Stimulated activated CD8-positive, alpha-beta memory T cell treated with anti-CD3 and anti-CD28 coated beads, Interleukin-4, amount 100 ng/mL, for 24 hours (primary cell): ENCODE results near the gene RAB33B.
"Not testable (repeated sequence)": the region's sequence is repeated elsewhere in the genome, so short reads cannot be mapped to it uniquely, and the experiment has no call there.

ENCODE experiments used
- DNase-seq: peaks from one replicate; pipeline ENCODE4 v3.0.0-alpha.2; 2020; ENCODE audit warnings: low read depth

Gene RAB33B

GRCh38 chr4:139464512-139464911 is 10.6 kb downstream of the RAB33B start:
- not testable (repeated sequence) for DNase-seq

DNA sequence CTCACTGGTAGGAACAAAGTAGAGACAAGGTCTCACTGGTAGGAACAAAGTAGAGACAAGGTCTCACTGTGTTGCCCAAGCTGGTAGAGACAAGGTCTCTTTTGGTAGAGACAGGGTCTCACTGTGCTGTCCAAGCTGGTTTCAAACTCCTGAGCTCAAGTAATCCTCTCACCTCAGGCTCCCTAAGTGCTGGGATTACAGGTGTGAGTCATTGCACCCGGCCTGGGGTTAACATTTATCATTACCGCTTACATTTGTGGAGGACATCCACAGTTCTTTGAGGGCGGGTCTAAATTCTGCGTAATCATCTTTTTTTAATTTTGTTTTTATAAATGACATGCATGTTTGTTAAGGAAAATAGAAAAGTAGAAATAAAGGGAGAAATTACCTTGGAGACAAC is 12.0 kb downstream of the RAB33B start:
- no peak for DNase-seq

GRCh38 chr4:139468756-139469155 is 14.8 kb downstream of the RAB33B start:
- DNase-seq = not testable (repeated sequence)

DNA sequence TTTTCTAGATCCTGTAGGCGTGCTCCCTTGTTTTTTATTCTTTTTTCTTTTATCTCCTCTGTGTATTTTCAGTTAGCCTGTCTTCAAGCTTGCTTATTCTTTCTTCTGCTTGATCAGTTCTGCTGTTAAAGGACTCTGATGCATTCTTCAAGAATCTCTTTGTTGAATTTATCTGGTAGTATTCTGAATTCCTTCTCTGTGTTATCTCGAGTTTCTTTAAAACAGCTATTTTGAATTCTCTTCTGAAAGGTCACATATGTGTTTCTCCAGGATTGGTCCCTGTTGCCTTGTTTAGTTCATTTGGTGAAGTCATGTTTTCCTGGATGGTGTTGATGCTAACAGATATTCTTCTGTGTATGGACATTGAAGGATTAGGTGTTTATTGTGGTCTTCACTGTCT is 15.3 kb downstream of the RAB33B start:
- DNase-seq = no peak

DNA sequence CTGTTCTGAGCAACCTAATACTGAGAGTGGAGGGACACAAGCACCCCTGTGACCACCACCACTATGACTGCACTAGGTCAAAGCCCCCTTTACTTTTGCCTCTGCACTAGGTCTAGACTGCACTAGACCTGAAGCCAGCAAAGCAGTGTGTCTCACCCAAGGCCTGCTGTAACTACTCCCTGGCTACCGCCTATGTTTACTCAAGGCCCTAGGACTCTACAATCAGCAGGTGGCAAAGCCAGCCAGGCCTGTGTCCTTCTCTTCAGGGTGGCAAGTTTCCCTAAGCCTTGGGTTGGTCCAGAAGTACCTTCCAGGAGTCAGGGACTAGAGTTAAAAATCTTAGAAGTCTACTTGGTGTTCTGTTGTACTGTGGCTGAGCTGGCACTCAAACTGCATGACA is 15.9 kb downstream of the RAB33B start:
- DNase-seq = no peak

DNA sequence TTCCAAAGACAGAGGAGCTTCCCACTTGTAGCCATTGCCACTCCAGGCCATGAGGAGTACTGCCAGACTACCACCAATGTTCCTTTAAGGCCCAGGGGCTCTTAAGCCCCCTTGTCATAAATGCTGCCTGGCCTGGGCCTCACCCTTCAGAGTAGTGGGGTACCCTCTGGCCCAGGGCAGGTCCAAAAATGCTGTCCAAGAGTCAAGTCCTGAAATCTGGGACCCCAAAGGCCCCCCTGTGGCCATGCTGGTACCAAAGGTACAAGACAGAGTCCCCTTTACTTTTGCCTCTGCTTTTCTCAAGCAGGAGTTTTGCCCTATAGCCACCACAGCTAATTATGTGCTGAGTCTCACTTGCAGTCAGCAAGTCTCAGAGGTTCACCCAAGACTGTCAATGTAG is 16.4 kb downstream of the RAB33B start:
- DNase-seq = no peak

DNA sequence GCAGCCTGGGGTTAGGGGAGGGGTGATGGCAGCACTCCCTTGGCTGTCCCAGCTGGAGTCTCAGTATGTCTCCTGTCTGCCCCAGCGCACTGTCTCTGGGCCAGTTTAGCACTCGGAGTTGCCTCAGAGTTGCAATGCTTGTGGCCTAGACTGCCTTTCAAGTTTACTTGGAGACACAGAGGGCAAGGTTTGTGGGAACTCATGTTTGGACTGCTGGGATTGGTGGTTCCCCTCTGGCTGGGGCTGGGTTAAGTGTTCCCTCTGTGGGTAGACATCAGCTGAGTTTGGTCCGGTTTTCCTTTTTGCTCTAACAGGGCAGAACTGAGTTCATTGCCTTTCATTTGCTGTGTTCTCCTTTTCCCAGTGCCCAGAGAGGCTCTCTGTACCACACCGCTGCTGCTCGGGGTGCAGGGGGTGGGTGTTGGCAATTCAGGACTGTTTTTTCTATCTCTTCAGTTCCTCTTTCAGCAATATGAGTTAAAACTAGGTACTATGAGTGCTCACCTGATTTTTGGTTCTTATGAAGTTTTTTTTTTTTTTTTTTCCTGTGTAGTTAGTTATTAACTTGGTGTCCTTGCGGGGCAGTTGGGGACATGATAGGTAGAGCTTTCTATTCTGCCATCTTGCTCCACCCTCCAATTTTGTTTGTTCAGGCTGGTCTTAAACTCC is 17.2 kb downstream of the RAB33B start:
- DNase-seq = no peak

DNA sequence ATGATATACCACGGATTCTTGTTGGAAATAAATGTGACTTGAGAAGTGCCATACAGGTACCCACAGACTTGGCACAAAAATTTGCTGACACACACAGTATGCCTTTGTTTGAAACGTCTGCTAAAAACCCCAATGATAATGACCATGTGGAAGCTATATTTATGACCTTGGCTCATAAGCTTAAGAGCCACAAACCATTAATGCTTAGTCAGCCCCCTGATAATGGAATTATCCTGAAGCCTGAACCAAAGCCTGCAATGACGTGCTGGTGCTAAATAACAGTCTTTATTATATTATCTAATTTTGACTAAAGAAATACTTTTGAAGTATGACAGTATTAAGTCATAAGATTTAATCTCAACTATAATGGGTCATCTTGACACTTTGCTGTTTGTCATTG is 18.9 kb downstream of the RAB33B start:
- DNase-seq = no peak

GRCh38 chr4:139476363-139476762 is 22.4 kb downstream of the RAB33B start:
- no peak for DNase-seq

- DNase-seq = no peak
Observed at GRCh38 chr4:139481465-139481864, 27.5 kb downstream of the RAB33B start.

DNA sequence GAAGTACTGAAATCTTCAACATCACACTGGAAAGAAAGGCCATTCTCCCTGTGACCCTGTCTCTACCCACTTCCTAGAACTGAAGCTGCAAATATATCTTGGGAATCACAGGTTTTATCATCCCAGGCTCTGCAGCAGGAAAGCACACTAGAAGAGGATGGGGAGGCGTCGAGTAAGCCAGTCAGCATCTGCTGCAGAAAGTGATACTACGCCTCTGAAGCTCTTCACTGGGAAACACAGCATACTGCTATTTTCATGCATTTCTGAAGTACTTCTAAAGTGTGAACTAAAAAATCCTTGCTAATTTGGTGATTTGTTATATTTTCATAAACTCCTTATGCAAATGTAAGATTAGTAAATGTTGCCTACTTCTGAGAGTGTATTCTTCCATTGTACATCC is 29.1 kb downstream of the RAB33B start:
- DNase-seq = no peak

DNA sequence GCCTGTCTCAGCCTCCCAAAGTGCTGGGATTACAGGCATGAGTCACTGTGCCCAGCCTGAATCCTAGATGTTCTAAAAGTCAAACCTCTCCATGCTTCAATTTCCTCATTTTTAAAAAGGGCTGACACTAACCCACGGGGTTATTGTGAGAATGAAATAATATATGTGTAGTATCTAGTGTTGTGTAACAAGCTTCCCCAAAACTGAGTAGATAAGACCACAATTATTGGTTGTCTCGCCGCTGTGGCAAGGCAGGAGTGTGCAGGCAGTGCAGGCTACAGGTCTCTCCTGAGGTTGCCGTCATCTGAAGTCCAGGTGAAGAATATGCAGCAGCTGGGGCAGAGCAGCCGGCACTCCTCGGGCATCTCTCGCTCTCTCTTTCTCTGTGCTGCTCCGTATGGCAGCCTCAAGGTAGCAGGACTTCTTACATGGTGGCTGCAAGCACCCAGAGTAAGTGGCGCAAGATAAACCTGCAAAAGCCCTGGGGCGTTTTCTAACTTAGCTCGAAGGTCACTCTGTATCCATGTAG is 30.9 kb downstream of the RAB33B start:
- DNase-seq = no peak

DNA sequence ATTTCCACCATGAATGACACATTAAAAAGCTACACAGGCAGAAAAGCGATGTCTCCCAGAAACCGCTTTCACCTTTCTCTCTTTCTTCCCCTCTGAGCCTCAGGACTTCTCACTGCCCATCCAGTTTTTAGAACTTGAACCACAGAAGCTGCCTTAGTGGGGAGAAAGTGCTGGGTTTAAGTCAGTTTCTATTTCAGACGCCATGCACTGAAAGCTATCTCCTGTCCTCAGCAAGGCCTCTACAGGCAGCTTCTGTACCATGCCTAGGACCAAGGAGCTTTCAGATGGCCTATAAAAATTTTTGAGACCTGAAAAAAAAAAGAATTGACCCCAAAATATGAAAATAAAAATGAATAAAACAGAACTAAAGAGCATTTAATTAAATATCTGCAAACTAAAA is 34.5 kb downstream of the RAB33B start:
- DNase-seq = no peak

DNA sequence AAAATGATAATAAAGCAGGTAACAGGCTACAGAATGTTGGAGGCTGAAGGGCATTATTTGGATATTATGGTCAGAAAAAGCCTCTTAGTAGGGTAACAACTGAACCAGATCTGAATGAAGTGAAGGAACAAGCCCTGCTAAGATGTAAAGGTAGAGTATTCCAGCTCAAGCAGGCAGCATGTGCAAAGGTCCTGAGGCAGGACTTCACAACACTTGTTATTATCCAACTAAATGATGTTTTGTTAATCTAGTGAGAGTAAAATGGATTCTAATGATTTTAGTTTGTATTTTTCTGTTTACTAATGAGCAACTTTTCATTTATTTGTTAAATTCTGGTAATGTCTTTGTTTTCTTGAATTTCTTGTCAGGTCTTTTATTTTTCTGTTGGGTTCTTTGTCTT is 35.7 kb downstream of the RAB33B start:
- DNase-seq = no peak

- DNase-seq = no peak
Observed at GRCh38 chr4:139492429-139492828, 38.5 kb downstream of the RAB33B start.

DNA sequence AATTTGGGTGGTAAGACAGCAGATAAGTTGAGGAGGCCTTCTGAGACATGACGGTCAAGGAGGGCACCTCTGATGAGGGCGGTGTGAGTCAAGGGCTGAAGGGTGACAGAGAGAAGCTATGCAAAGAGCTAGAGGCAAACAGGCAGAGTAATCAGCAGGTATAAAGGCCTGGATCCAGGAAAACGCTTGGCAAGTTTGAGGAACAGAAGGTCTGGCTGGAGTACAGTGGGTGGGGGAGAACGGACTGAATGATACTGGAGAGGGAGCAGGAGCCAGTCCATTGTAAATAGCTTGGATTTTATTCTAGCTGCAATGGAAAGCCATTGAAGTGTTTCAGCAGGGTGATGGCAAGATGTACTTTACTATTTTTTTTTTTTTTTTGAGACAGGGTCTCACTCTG is 39.3 kb downstream of the RAB33B start:
- DNase-seq = no peak

DNA sequence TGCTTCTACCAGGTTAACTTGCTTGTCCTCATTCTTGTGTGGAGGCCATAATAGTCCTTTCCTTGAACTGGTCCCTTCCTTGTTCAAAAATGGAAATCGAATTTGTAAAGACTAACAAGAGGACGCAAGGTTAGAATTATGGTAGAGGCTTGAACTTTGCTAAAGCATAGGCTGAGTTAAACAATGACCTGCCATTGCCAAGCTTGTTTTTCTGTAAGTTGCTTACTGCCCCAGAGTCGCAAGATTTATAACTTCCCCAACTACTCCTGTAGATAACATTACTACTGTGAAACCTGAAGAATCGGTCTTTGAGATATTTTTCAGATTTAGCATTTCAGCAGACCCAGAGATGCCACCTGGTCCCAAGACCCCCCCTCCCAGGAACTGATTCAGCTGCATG is 45.3 kb downstream of the RAB33B start:
- DNase-seq = no peak

DNA sequence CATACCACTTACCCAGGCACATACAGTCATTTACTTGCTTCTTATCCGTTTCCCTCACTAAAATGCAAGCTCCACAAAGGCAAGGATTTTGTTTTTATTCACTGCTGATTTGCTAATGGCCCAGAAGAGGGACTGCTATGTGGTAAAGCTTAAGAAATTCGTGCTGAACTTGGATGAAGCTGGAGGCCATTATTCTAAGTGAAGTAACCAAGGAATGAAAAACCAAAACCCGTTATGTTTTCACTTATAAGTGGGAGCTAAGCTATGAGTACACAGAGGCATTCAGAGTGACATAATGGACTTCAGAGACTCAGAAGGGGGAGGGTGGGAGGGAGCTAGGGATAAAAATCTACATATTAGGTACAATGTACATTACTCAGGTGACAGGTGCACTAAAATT is 47.2 kb downstream of the RAB33B start:
- DNase-seq = no peak

DNA sequence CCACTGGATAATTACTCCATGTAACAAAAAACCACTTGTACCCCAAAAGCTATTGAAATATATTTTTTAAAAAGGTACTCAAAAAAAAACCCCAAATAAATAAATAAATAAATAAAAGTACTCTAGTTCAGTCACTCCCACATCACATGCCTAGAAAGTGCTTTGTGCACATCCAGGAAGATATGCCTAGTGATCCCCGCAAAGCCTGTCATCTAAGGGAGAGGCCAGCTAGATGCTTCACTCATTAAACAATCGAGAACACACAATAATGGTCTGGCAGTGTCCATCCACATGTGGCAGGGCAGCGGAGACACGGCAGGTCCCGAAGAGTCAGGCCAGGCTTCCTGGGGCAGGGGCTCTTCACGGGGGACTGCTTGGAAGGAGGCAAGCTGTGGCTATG is 47.6 kb downstream of the RAB33B start:
- DNase-seq = no peak

GRCh38 chr4:139501927-139502899 is 48.3 kb downstream of the RAB33B start:
- no peak for DNase-seq

DNA sequence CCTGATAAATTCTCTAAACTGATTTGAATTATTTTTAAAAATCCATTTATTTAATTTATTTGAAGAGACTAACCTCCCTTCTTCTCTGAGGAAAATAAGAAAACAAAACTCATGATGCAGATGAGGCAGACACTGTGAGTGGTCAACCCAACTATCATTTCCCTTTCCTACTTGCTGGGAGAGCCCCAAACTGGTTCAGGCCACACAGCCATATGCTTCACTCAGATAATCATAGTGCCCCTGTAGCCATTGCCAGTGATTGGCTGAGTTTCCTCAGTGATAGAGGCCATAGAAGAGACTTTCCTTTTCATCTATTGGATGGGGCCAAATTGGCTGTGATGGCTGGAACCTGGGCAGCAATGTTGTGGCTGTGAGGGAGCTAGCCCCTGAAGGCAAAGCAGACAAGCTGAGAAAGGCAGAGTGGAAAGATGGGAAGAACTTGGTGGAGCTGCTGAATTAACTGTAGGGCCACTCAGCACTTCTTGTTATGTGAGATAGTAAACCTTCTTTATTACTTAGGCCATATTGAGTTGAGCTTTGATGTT is 49.8 kb downstream of the RAB33B start:
- DNase-seq = no peak

GRCh38 chr4:139506774-139507173 is 52.9 kb downstream of the RAB33B start:
- no peak for DNase-seq
